HCT116 (cell line): Measurements from ENCODE around the gene SRSF5.
"Not testable (repeated sequence)": the region's sequence is repeated elsewhere in the genome, so short reads cannot be mapped to it uniquely, and the experiment has no call there.

Experiments
- CTCF ChIP-seq, 3 experiments: fragments of 200-600 bp in 1 of 3; sonication (generic) in 1 of 3; IDR thresholded peaks in 2 of 3; conservative IDR thresholded peaks in 1 of 3; 2 replicates each; pipeline ENCODE4 v1.5.1; 2012 to 2017; ENCODE audit warnings: low read depth in 2 of 3, low read length in 2 of 3, antibody characterized with exemption in 1 of 3, borderline replicate concordance in 1 of 3, control low read depth in 1 of 3, mild to moderate bottlenecking in 1 of 3, mixed read lengths in 1 of 3, mixed run types in 1 of 3, moderate library complexity in 1 of 3; ENCODE audit not compliant: insufficient read depth in 1 of 3
- JUND ChIP-seq: IDR thresholded peaks from 2 replicates; pipeline ENCODE4 v1.6.1; 2012
- MAX ChIP-seq: IDR thresholded peaks from 2 replicates; pipeline ENCODE4 v1.6.1; 2012
- POLR2A ChIP-seq: IDR thresholded peaks from 2 replicates; pipeline ENCODE4 v1.7.0; 2011; ENCODE audit warnings: borderline replicate concordance; ENCODE audit not compliant: insufficient read depth, insufficient read length; ENCODE audit errors: extremely low read depth
- SIN3A ChIP-seq: IDR thresholded peaks from 2 replicates; pipeline ENCODE4 v1.6.1; 2012; ENCODE audit warnings: low read depth

- TF ChIP-seq SIN3A; POLR2A; JUND; CTCF (IDR thresholded peaks at IDR 0.05 in 2 of 3, conservative IDR thresholded peaks at IDR 0.05 in 1 of 3; ENCODE audit: borderline replicate concordance in 1 of 3, insufficient read depth in 1 of 3, low read depth in 2 of 3, low read length in 2 of 3); MAX: not testable (repeated sequence)
These were observed 48.3 kb upstream of the SRSF5 start for GRCh38 chr14:69718614-69719013.
